ENCODE data around the gene SPEN.

DNA sequence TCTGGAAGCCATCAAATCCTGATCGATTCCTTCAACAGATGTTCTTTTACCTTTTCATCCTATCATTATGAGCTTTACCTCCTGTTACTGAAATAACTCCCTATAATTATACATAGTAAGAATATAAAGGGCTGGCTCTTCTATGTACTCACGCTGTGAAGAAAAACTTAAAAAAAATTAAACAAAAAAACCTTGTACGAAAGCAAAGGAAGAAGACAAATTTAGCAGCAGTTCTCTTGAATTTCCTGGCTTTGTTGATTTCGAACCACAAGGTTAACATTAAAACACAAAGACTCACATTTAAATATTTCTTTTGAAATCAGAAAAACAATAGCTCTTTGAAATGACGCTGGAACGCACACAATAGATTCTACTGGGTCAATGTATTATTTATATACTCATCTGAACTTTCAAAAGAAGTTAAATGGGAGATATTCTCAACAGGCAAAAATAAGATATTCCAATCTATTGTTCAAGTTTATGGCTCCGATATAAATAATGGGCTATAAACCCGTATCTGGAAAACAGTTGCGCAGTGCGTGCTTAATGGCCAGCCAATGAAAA, 13.6 kb upstream of the SPEN start:
- TF ChIP-seq, protein P1, sequence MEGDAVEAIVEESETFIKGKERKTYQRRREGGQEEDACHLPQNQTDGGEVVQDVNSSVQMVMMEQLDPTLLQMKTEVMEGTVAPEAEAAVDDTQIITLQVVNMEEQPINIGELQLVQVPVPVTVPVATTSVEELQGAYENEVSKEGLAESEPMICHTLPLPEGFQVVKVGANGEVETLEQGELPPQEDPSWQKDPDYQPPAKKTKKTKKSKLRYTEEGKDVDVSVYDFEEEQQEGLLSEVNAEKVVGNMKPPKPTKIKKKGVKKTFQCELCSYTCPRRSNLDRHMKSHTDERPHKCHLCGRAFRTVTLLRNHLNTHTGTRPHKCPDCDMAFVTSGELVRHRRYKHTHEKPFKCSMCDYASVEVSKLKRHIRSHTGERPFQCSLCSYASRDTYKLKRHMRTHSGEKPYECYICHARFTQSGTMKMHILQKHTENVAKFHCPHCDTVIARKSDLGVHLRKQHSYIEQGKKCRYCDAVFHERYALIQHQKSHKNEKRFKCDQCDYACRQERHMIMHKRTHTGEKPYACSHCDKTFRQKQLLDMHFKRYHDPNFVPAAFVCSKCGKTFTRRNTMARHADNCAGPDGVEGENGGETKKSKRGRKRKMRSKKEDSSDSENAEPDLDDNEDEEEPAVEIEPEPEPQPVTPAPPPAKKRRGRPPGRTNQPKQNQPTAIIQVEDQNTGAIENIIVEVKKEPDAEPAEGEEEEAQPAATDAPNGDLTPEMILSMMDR (optimal IDR thresholded peaks at IDR 0.05 in 1 of 3, IDR thresholded peaks at IDR 0.05 in 1 of 3, conservative IDR thresholded peaks at IDR 0.05 in 1 of 3; ENCODE audit: extremely low read depth in 1 of 3, insufficient read depth in 2 of 3, low read length in 3 of 3): no peak
- TF ChIP-seq EZH2 (IDR thresholded peaks at IDR 0.05; ENCODE audit: low read length): no peak

All from keratinocyte (primary cell).